Karpas-422 (cell line): ENCODE results near the gene DNAAF8. TPM values are rescaled to one million over a fixed set of nuclear protein-coding genes. Genes with fewer than 3 reads are reported as not detected.

Experiments used
- DNase-seq: peaks from one replicate; pipeline ENCODE4 v3.0.0-alpha.2; 2015
- H2AFZ ChIP-seq: fragments of 200-600 bp; sonication (generic); 2 replicates; pipeline ENCODE4 v1.6.1; 2014; ENCODE audit warnings: antibody characterized with exemption, low read length, mixed read lengths
- H3K27ac ChIP-seq: fragments of 200-600 bp; sonication (generic); 2 replicates; pipeline ENCODE4 v1.5.1; 2014; ENCODE audit warnings: mild to moderate bottlenecking, low read length, moderate library complexity
- H3K27me3 ChIP-seq: fragments of 200-600 bp; sonication (generic); 2 replicates; pipeline ENCODE4 v1.6.1; 2014; ENCODE audit warnings: low read length, mixed read lengths
- H3K36me3 ChIP-seq: fragments of 200-600 bp; sonication (generic); 2 replicates; pipeline ENCODE4 v1.6.1; 2014; ENCODE audit warnings: low read length, mixed read lengths; ENCODE audit not compliant: insufficient read depth
- H3K4me1 ChIP-seq: fragments of 200-600 bp; sonication (generic); 2 replicates; pipeline ENCODE4 v1.6.1; 2014; ENCODE audit warnings: mild to moderate bottlenecking, low read length, mixed read lengths
- H3K4me2 ChIP-seq: fragments of 200-600 bp; sonication (generic); 2 replicates; pipeline ENCODE4 v1.6.1; 2014; ENCODE audit warnings: low read length, low read depth, mild to moderate bottlenecking; ENCODE audit not compliant: poor library complexity, severe bottlenecking
- H3K4me3 ChIP-seq: fragments of 200-600 bp; sonication (generic); 2 replicates; pipeline ENCODE4 v1.5.1; 2014; ENCODE audit warnings: mild to moderate bottlenecking, antibody characterized with exemption, low read length, mixed read lengths
- H3K79me2 ChIP-seq: fragments of 200-600 bp; sonication (generic); 2 replicates; pipeline ENCODE4 v1.6.1; 2014; ENCODE audit warnings: mild to moderate bottlenecking, low read length, mixed read lengths
- H3K9ac ChIP-seq: fragments of 200-600 bp; sonication (generic); 2 replicates; pipeline ENCODE4 v1.6.0; 2014; ENCODE audit warnings: low read length
- H3K9me2 ChIP-seq: fragments of 200-600 bp; sonication (generic), shearing (Covaris generic); replicated peaks from 2 replicates; pipeline ENCODE4 v1.6.0; 2014; ENCODE audit warnings: mild to moderate bottlenecking, low read length, moderate library complexity; ENCODE audit not compliant: insufficient read depth
- H3K9me3 ChIP-seq: fragments of 300-700, 200-600 bp; sonication (generic); 2 replicates; pipeline ENCODE4 v1.6.1; 2014; ENCODE audit warnings: low read length, mixed read lengths
- H4K20me1 ChIP-seq: fragments of 200-600 bp; sonication (generic); 2 replicates; pipeline ENCODE4 v1.6.1; 2014; ENCODE audit warnings: mild to moderate bottlenecking, antibody characterized with exemption, low read length, low read depth; ENCODE audit not compliant: insufficient read depth
- total RNA-seq: library from RNA; depleted of rRNA; stranded (reverse); fragments of >200 nt; shearing (Covaris generic); gene quantifications from 2 replicates; pipeline ENCODE4 v1.2.3, GENCODE V29; 2014; ENCODE audit warnings: low replicate concordance

Gene DNAAF8
- total RNA-seq, 1 experiment from 2014 or later, result 0.22 TPM

DNA sequence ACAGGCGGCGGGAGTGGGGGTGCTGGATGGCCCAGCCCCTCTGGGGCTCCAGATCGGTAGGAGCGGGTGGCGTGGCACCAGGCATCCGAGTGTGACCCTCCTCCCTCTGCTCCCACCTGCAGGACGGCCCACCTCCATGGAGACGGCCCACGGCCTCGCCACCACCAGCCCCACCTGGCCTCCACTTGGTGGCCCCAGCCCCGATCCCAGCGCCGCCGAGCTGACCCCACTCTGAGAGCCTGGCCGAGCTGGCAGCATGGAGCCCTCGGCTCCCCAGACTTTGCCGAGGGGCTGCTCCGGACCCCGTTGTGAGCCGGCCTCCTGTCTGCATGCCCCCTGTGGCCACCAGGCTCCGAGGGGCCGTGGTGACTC is 45.7 kb upstream of the DNAAF8 start:
- Histone ChIP-seq H3K4me3 (no peak overlapping the region), H3K9me2 (no peaks in the 10 kb centered on the region), H3K9ac (no peak overlapping the region), H3K27ac (no peak overlapping the region), H2AFZ (no peak overlapping the region), H3K9me3 (no peaks in the 10 kb centered on the region), H3K4me1 (peaks cover 9% of the 10 kb centered on the region), H3K4me2 (no peak overlapping the region), H4K20me1 (no peaks in the 10 kb centered on the region), H3K27me3 (no peaks in the 10 kb centered on the region), H3K36me3 (no peaks in the 10 kb centered on the region), H3K79me2 (peaks cover under 1% of the 10 kb centered on the region; the same call in 1 of the 2 replicates)
- no peak for DNase-seq

GRCh38 chr16:4689091-4689671 is 45.2 kb upstream of the DNAAF8 start:
- no peak overlapping the region for H3K4me2 ChIP-seq
- 0 out of 2 replicates have a peak, but pooled peaks cover under 1% of the 10 kb centered on the region for H4K20me1 ChIP-seq
- H3K9me3 ChIP-seq, result no peaks in the 10 kb centered on the region
- peaks cover 6% of the 10 kb centered on the region for H3K79me2 ChIP-seq
- no peaks in the 10 kb centered on the region for H3K36me3 ChIP-seq
- no peaks in the 10 kb centered on the region for H3K27me3 ChIP-seq
- DNase-seq, result no peak
- H3K9me2 ChIP-seq, result no peaks in the 10 kb centered on the region
- H3K4me3 ChIP-seq, result no peak overlapping the region
- H2AFZ ChIP-seq, result no peak overlapping the region
- H3K9ac ChIP-seq, result no peak overlapping the region
- H3K4me1 ChIP-seq, result peaks cover 9% of the 10 kb centered on the region
- H3K27ac ChIP-seq, result no peak overlapping the region

GRCh38 chr16:4689864-4690704 is 44.3 kb upstream of the DNAAF8 start:
- Histone ChIP-seq H3K27ac (no peak overlapping the region), H3K36me3 (no peaks in the 10 kb centered on the region), H3K9me3 (no peaks in the 10 kb centered on the region), H2AFZ (no peak overlapping the region), H3K4me1 (peaks cover 17% of the 10 kb centered on the region), H3K4me2 (no peak overlapping the region), H3K27me3 (no peaks in the 10 kb centered on the region), H3K9me2 (no peaks in the 10 kb centered on the region), H3K9ac (no peak overlapping the region), H4K20me1 (peaks cover 9% of the 10 kb centered on the region), H3K4me3 (no peak overlapping the region), H3K79me2 (peaks cover 14% of the 10 kb centered on the region)
- no peak for DNase-seq

DNA sequence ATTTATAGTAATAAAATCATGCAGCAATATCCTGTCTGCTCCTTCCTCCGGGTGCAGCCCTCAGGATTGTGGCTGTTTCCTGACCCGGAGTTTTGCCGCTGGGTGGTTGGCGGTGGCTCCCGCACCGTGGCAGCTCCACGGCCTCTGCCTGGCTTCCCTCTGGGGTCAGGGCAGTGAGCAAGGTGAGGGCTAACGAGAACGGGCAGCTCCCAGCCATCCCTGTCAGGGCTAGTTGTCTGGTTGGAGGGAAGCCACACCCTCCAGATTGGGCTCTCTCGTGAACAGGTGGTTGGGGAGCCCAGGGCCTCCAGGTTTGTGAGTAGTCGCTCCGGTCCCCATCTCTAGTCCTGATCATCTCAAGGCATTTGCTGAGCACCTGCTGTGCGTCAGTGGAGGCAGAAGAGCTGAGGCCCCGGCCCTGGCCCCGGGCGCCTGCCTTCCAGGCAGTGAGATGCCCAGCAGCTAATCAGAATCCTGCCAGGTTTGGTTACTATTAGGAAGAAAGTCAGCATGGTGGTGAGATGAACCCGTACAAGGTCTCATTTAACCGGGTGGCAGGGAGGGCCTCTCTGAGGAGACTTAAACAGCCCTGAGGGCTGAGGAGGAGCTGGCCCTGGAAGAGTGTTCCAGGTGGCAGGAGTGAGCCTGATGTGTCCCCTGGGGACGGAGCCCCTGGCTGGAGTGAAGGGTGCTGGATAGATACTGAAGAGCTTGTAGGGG is 43.2 kb upstream of the DNAAF8 start:
- Histone ChIP-seq H3K4me1 (peaks cover 27% of the 10 kb centered on the region), H3K27ac (no peak overlapping the region), H3K36me3 (no peaks in the 10 kb centered on the region), H3K4me2 (no peak overlapping the region), H3K9me2 (no peaks in the 10 kb centered on the region), H2AFZ (no peak overlapping the region), H4K20me1 (peaks cover 9% of the 10 kb centered on the region), H3K4me3 (no peak overlapping the region), H3K9ac (no peak overlapping the region), H3K79me2 (peaks cover 18% of the 10 kb centered on the region), H3K9me3 (no peaks in the 10 kb centered on the region), H3K27me3 (no peaks in the 10 kb centered on the region)
- no peak for DNase-seq

DNA sequence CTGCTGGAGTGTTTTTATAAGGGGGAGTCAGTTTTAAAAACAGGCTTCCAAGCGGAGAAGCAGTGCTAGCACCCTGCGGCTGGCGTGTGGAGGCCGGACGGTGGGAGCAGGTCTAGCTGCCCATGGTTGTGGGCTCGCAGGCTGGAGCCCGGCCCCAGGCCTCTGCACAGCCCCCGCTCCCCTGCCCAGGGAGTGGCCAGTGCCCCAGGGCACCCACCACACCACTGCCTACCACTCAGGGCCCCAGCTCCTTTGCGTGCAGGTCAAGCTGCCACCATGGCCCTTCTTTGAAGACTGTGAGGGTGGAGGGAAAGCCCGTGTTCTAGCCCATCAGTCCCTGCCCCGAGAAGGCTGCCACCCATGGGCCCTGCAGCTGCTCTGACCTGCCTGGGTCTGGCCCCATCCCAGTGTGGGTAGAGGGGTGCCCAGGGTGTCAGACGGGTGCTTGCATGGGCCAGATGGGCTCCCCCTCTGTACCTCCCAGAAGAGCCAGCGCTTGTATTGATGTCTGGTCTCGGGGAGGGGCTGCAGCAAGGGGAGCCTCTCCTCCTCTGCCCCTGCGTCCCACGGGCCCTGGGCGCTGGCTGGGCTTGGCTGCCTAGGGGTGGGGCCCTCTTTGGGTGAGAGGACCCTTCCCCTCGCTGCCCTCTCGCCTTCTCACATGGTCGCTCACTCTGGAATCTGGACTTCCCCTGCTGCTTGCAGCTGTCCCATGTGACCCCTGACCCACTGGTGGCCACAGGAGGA is 42.5 kb upstream of the DNAAF8 start:
- Histone ChIP-seq H3K27me3 (no peaks in the 10 kb centered on the region), H3K4me2 (no peak overlapping the region), H4K20me1 (peaks cover 9% of the 10 kb centered on the region), H3K4me3 (no peak overlapping the region), H3K9me3 (no peaks in the 10 kb centered on the region), H3K9me2 (no peaks in the 10 kb centered on the region), H3K27ac (no peak overlapping the region), H3K36me3 (no peaks in the 10 kb centered on the region; the same call in 1 of the 2 replicates), H2AFZ (no peak overlapping the region), H3K9ac (no peak overlapping the region), H3K79me2 (peaks cover 19% of the 10 kb centered on the region), H3K4me1 (peaks cover 33% of the 10 kb centered on the region)
- DNase-seq, result no peak

- H3K4me2 ChIP-seq, result peak overlapping the region; percentile 70
- no peaks in the 10 kb centered on the region for H3K27me3 ChIP-seq
- peaks cover 9% of the 10 kb centered on the region for H4K20me1 ChIP-seq
Measured at GRCh38 chr16:4692460-4693295, 41.7 kb upstream of the DNAAF8 start.

GRCh38 chr16:4693296-4693955 is 40.9 kb upstream of the DNAAF8 start, which contains the start of gene NUDT16L1:
TSS of gene NUDT16L1 (plus strand) at chr16:4693562. CDS start at chr16:4693727, 165 bp downstream.
- Histone ChIP-seq H3K4me1 (peaks cover 33% of the 10 kb centered on the region), H3K4me2 (peak within 1 kb of the TSS; percentile 88), H3K36me3 (no peaks in the 10 kb centered on the region; the same call in none of the 2 replicates), H3K27ac (peak within 1 kb of the TSS; percentile 70), H3K79me2 (peaks cover 19% of the 10 kb centered on the region), H3K9ac (peak within 1 kb of the TSS; percentile 99), H3K4me3 (peak within 1 kb of the TSS; percentile 100), H3K9me3 (no peaks in the 10 kb centered on the region), H3K9me2 (no peaks in the 10 kb centered on the region), H2AFZ (peak within 1 kb of the TSS; percentile 36; the same call in 1 of the 2 replicates), H4K20me1 (peaks cover 9% of the 10 kb centered on the region), H3K27me3 (no peaks in the 10 kb centered on the region)
- DNase-seq, result peak; percentile 98

More at GRCh38 chr16:4692460-4693295, 41.7 kb upstream of the DNAAF8 start:
- H3K79me2 ChIP-seq, result peaks cover 19% of the 10 kb centered on the region
- no peaks in the 10 kb centered on the region; the same call in 1 of the 2 replicates for H3K36me3 ChIP-seq
- H3K27ac ChIP-seq, result no peak overlapping the region
- no peak for DNase-seq
- no peaks in the 10 kb centered on the region for H3K9me2 ChIP-seq
- peak overlapping the region; percentile 65 for H3K9ac ChIP-seq
- peak overlapping the region; percentile 60; the same call in 1 of the 2 replicates for H3K4me3 ChIP-seq
- peaks cover 33% of the 10 kb centered on the region for H3K4me1 ChIP-seq
- no peak overlapping the region for H2AFZ ChIP-seq
- no peaks in the 10 kb centered on the region for H3K9me3 ChIP-seq
